ENCODE measurements around the gene NDST1. TPM values are rescaled to one million over a fixed set of nuclear protein-coding genes. Genes with fewer than 3 reads are reported as not detected.

The NDST1 gene
- total and polyA plus RNA-seq, 7 experiments from 2014 or later: 0.69 to 17.5 (median 1.2) TPM

DNA sequence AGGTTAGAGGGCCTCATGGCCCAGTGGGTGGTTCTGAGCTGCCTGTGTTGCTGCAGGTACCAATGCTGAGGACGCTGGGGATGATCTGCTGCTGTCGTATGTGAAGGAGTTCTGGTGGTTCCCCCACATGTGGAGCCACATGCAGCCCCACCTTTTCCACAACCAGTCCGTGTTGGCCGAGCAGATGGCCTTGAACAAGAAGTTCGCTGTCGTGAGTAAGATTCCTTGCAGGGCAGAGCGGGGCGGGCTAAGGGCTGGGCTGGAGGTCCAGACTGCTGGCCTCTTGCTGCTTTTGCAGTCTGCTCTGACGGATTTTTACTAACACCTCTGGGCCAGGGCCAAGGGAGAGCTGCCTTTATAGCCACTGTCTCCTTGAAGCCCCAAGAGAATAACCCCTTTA lies 26.9 kb downstream of the NDST1 start:
- CTCF ChIA-PET: interaction anchor here (0.6 kb wide), 1 partner anchor 245 kb away, joined by 4 read pairs; no protein-coding TSS in a partner anchor
- peaks cover 0 to 5% (median 0%) of the 10 kb centered on the region in 11 donors for H3K9me3 Mint-ChIP-seq

DNA sequence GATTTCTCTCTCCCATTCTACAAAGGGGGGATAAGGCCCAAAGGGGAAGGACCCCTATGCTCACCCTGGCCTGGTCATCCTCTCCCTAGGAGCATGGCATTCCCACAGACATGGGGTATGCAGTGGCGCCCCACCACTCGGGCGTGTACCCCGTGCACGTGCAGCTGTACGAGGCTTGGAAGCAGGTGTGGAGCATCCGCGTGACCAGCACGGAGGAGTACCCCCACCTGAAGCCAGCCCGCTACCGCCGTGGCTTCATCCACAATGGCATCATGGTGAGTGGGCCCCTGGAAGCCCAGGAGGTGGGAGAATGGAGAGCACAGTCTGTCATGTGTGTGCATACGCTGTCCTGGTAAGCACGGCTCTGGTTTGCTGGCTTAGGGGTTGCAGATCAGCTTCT lies 27.7 kb downstream of the NDST1 start:
- CTCF ChIA-PET: interaction anchor here (0.6 kb wide), 1 partner anchor 244 kb away, joined by 4 read pairs; no protein-coding TSS in a partner anchor
- no peak overlapping the region for H3K27ac Mint-ChIP-seq

More for the DNA sequence above, 26.9 kb downstream of the NDST1 start:
- intact Hi-C loops (cut with micrococcal nuclease): no loop called here
- H3K27me3 ChIP-seq (ENCODE audit: control insufficient read depth in 2 of 2, insufficient read depth in 2 of 2, low read length in 2 of 2): no peaks in the 10 kb centered on the region
- no peaks in the 10 kb centered on the region for H3K9me3 ChIP-seq (ENCODE audit: control insufficient read depth in 2 of 3, low read length in 3 of 3)
- POLR2A ChIA-PET: no interaction called here
- no peak overlapping the region for H3K4me3 ChIP-seq (ENCODE audit: low read length)
- H3K4me1 ChIP-seq (ENCODE audit: control insufficient read depth in 2 of 2, insufficient read depth in 2 of 2, low read length in 2 of 2): no peaks in the 10 kb centered on the region
- no peak for ATAC-seq
- H3K27ac ChIP-seq (ENCODE audit: low read depth, low read length): no peak overlapping the region
- peaks cover 0 to 8% (median 0%) of the 10 kb centered on the region in 7 donors for H3K4me1 Mint-ChIP-seq
- peaks cover 0 to 11% (median 0%) of the 10 kb centered on the region in 5 donors for H3K36me3 Mint-ChIP-seq
- no peak for DNase-seq
- H3K27me3 Mint-ChIP-seq: no peaks in the 10 kb centered on the region
- H3K4me3 Mint-ChIP-seq: no peak overlapping the region
- H3K36me3 ChIP-seq (ENCODE audit: control insufficient read depth in 2 of 3, insufficient read depth in 3 of 3, low read length in 3 of 3): no peaks in the 10 kb centered on the region
- no peak overlapping the region for H3K27ac Mint-ChIP-seq

DNA sequence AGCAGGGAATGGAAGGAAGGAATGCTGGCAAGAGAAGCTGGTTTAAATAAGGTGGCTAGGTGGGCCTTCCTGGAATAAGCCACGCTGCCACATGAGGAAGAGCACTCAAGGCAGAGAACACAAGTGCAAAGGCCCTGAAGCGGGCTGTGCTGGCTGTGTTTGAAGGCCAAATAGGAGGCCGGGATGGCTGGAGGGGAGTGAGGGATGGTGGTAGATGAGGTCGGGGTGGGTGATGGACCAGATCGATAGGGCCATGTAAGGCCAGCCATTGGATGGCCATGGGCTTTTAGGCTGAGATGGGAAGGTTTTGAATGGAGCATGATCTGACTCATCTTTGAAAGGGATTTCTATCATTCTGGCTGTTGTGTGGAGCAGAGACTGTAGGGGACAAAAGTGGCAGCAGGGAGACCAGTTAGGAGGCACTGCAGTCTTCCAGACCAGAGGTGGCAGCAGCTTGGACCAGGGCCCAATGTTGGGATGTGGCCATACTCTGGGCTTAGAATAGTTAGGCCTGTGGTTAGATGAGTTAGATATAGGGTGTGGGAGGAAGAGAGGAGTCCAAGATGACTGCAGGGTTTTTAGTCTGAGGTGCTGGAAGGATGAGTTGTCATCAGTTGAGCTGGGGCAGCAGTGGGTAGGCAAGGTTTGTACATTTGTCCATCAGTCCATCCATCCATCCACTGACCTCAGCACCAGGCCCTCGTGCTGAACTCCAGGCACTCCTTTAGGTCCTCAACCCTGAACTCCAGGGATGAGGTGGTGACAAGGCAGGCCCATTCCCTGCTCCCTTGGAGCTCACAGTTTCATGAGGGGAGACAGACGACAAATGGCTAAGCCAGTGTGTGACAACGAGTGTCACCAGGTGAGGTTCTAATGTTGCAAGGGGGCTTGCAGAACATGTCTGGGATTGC lies 30.3 kb downstream of the NDST1 start:
- ATAC-seq (no peak), DNase-seq (no peak)
- CTCF ChIA-PET: no interaction called here
- Mint-ChIP-seq H3K27ac (peak overlapping the region in 1 of 9 donors; percentile 7), H3K9me3 (peaks cover 0 to 5% (median 0%) of the 10 kb centered on the region in 11 donors), H3K27me3 (no peaks in the 10 kb centered on the region), H3K4me1 (peaks cover 0 to 8% (median 0%) of the 10 kb centered on the region in 7 donors), H3K4me3 (no peak overlapping the region), H3K36me3 (peaks cover 0 to 11% (median 0%) of the 10 kb centered on the region in 5 donors)
- Histone ChIP-seq H3K4me3 (ENCODE audit: low read length) (no peak overlapping the region), H3K9me3 (ENCODE audit: control insufficient read depth in 2 of 3, low read length in 3 of 3) (no peaks in the 10 kb centered on the region), H3K27me3 (ENCODE audit: control insufficient read depth in 2 of 2, insufficient read depth in 2 of 2, low read length in 2 of 2) (no peaks in the 10 kb centered on the region), H3K27ac (ENCODE audit: low read depth, low read length) (no peak overlapping the region), H3K4me1 (ENCODE audit: control insufficient read depth in 2 of 2, insufficient read depth in 2 of 2, low read length in 2 of 2) (no peaks in the 10 kb centered on the region), H3K36me3 (ENCODE audit: control insufficient read depth in 2 of 3, insufficient read depth in 3 of 3, low read length in 3 of 3) (no peaks in the 10 kb centered on the region)
- intact Hi-C loops (cut with micrococcal nuclease): no loop called here
- POLR2A ChIA-PET: no interaction called here

More for the DNA sequence above, 27.7 kb downstream of the NDST1 start:
- Histone ChIP-seq H3K4me1 (ENCODE audit: control insufficient read depth in 2 of 2, insufficient read depth in 2 of 2, low read length in 2 of 2) (no peaks in the 10 kb centered on the region), H3K27ac (ENCODE audit: low read depth, low read length) (no peak overlapping the region), H3K9me3 (ENCODE audit: control insufficient read depth in 2 of 3, low read length in 3 of 3) (no peaks in the 10 kb centered on the region), H3K27me3 (ENCODE audit: control insufficient read depth in 2 of 2, insufficient read depth in 2 of 2, low read length in 2 of 2) (no peaks in the 10 kb centered on the region), H3K4me3 (ENCODE audit: low read length) (no peak overlapping the region), H3K36me3 (ENCODE audit: control insufficient read depth in 2 of 3, insufficient read depth in 3 of 3, low read length in 3 of 3) (no peaks in the 10 kb centered on the region)
- Mint-ChIP-seq H3K4me1 (peaks cover 0 to 8% (median 0%) of the 10 kb centered on the region in 7 donors), H3K36me3 (peaks cover 0 to 11% (median 0%) of the 10 kb centered on the region in 5 donors), H3K27me3 (no peaks in the 10 kb centered on the region), H3K4me3 (no peak overlapping the region), H3K9me3 (peaks cover 0 to 5% (median 0%) of the 10 kb centered on the region in 11 donors)
- DNase-seq (no peak), ATAC-seq (no peak)
- intact Hi-C loops (cut with micrococcal nuclease): no loop called here
- POLR2A ChIA-PET: no interaction called here

DNA sequence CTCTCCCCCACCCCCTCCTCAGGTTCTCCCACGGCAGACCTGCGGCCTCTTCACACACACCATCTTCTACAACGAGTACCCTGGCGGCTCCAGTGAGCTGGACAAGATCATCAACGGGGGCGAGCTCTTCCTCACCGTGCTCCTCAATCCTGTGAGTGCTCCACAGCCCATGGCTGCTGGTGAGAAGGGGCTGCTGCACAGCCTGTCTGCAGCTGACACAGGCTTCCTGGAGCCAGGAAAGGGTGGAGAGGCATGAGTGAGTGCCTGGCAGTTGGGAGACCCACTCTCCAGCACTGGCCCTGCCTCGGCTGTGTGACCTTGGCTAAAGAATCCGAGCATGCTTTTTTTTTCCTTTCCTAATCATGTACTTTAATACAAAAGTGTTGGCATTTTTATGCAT lies 31.3 kb downstream of the NDST1 start:
- POLR2A ChIA-PET: no interaction called here
- no peak for ATAC-seq

DNA sequence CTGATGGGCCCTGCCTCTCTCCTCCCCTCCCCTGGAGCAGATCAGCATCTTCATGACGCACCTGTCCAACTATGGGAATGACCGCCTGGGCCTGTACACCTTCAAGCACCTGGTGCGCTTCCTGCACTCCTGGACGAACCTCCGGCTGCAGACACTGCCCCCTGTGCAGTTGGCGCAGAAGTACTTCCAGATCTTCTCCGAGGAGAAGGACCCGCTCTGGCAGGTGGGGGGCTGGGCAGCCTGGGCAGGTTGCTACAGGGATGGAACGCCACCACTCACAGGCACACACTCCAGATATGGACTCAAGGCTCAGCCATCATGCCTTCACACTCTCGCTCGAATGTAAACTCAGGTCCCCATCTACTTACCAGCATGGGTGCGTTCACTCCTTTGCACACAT lies 32.1 kb downstream of the NDST1 start:
- intact Hi-C loops (cut with micrococcal nuclease): no loop called here
- Mint-ChIP-seq H3K4me1 (peaks cover 0 to 8% (median 0%) of the 10 kb centered on the region in 7 donors), H3K4me3 (no peak overlapping the region), H3K36me3 (peaks cover 0 to 11% (median 0%) of the 10 kb centered on the region in 5 donors), H3K9me3 (peaks cover 0 to 5% (median 0%) of the 10 kb centered on the region in 11 donors), H3K27me3 (no peaks in the 10 kb centered on the region), H3K27ac (no peak overlapping the region)
- Histone ChIP-seq H3K9me3 (ENCODE audit: control insufficient read depth in 2 of 3, low read length in 3 of 3) (no peaks in the 10 kb centered on the region), H3K4me3 (ENCODE audit: low read length) (no peak overlapping the region), H3K36me3 (ENCODE audit: control insufficient read depth in 2 of 3, insufficient read depth in 3 of 3, low read length in 3 of 3) (no peaks in the 10 kb centered on the region), H3K27ac (ENCODE audit: low read depth, low read length) (no peak overlapping the region), H3K27me3 (ENCODE audit: control insufficient read depth in 2 of 2, insufficient read depth in 2 of 2, low read length in 2 of 2) (no peaks in the 10 kb centered on the region), H3K4me1 (ENCODE audit: control insufficient read depth in 2 of 2, insufficient read depth in 2 of 2, low read length in 2 of 2) (no peaks in the 10 kb centered on the region)
- no peak for ATAC-seq
- POLR2A ChIA-PET: no interaction called here
- DNase-seq: no peak
- CTCF ChIA-PET: no interaction called here

More for the DNA sequence above, 31.3 kb downstream of the NDST1 start:
- peaks cover 0 to 5% (median 0%) of the 10 kb centered on the region in 11 donors for H3K9me3 Mint-ChIP-seq
- no peak for DNase-seq
- H3K4me3 ChIP-seq (ENCODE audit: low read length): no peak overlapping the region
- CTCF ChIA-PET: no interaction called here
- H3K4me3 Mint-ChIP-seq: no peak overlapping the region
- intact Hi-C loops (cut with micrococcal nuclease): no loop called here
- no peaks in the 10 kb centered on the region for H3K4me1 ChIP-seq (ENCODE audit: control insufficient read depth in 2 of 2, insufficient read depth in 2 of 2, low read length in 2 of 2)
- H3K36me3 ChIP-seq (ENCODE audit: control insufficient read depth in 2 of 3, insufficient read depth in 3 of 3, low read length in 3 of 3): no peaks in the 10 kb centered on the region
- H3K27ac ChIP-seq (ENCODE audit: low read depth, low read length): no peak overlapping the region
- H3K27ac Mint-ChIP-seq: no peak overlapping the region
- H3K9me3 ChIP-seq (ENCODE audit: control insufficient read depth in 2 of 3, low read length in 3 of 3): no peaks in the 10 kb centered on the region
- peaks cover 0 to 8% (median 0%) of the 10 kb centered on the region in 7 donors for H3K4me1 Mint-ChIP-seq
- no peaks in the 10 kb centered on the region for H3K27me3 Mint-ChIP-seq
- H3K36me3 Mint-ChIP-seq: peaks cover 0 to 11% (median 0%) of the 10 kb centered on the region in 5 donors
- H3K27me3 ChIP-seq (ENCODE audit: control insufficient read depth in 2 of 2, insufficient read depth in 2 of 2, low read length in 2 of 2): no peaks in the 10 kb centered on the region

DNA sequence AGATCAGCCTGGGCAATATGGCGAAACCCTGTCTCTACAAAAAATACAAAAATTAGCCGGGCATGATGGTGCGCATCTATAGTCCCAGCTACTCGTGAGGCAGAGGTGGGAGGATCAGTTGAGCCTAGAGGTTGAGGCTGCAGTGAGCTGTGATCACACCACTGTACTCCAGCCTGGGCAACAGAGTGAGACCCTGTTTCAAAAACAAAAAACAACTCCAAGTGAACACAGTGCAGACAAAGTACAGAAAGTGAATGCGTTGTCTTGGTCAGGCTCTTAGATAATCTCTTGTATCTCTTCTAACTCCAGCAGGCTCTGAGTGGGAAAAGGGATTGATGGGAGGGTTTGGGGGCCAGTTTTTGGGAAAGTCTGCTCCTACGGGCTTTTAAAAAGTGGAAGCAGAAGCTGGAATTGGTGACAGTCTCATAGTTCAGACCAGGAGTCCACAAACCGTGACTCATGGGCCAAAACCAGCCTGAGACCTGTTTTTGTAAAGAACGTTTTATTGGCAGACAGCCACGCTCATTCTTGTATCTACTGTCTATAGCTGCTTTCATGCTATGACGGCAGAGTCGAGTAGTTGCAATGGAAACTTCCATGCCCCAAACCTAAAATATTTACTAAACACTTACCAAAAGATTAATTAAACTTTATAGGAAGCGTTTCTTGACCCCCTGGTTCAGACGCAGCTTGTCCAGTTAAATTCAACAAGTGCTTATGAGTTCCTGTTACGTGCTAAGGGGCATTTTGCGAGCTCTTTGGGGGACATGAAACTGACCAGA lies 32.9 kb downstream of the NDST1 start:
- Histone ChIP-seq H3K36me3 (ENCODE audit: control insufficient read depth in 2 of 3, insufficient read depth in 3 of 3, low read length in 3 of 3) (no peaks in the 10 kb centered on the region), H3K4me1 (ENCODE audit: control insufficient read depth in 2 of 2, insufficient read depth in 2 of 2, low read length in 2 of 2) (no peaks in the 10 kb centered on the region), H3K27ac (ENCODE audit: low read depth, low read length) (no peak overlapping the region), H3K4me3 (ENCODE audit: low read length) (no peak overlapping the region), H3K27me3 (ENCODE audit: control insufficient read depth in 2 of 2, insufficient read depth in 2 of 2, low read length in 2 of 2) (no peaks in the 10 kb centered on the region), H3K9me3 (ENCODE audit: control insufficient read depth in 2 of 3, low read length in 3 of 3) (no peaks in the 10 kb centered on the region)
- Mint-ChIP-seq H3K9me3 (peaks cover 0 to 5% (median 0%) of the 10 kb centered on the region in 11 donors), H3K4me3 (no peak overlapping the region), H3K36me3 (peaks cover 0 to 11% (median 0%) of the 10 kb centered on the region in 5 donors), H3K27ac (no peak overlapping the region), H3K4me1 (peaks cover 0 to 8% (median 0%) of the 10 kb centered on the region in 7 donors), H3K27me3 (no peaks in the 10 kb centered on the region)
- POLR2A ChIA-PET: interaction anchor here (0.6 kb wide), 1 partner anchor 980 kb away, joined by 3 read pairs; no protein-coding TSS in a partner anchor
- CTCF ChIA-PET: no interaction called here
- ATAC-seq: no peak
- intact Hi-C loops (cut with micrococcal nuclease): no loop called here
- DNase-seq: no peak
